Measurements from ENCODE around the gene ANTXR2.
"Not testable (repeated sequence)": the region's sequence is repeated elsewhere in the genome, so short reads cannot be mapped to it uniquely, and the experiment has no call there.

The ANTXR2 gene

GRCh38 chr4:80015407-80016189, 57.4 kb downstream of the ANTXR2 start:
- no peak for DNase-seq

- no peak for DNase-seq
Observed at GRCh38 chr4:80014531-80014930, 58.5 kb downstream of the ANTXR2 start.

GRCh38 chr4:80012291-80012690, 60.7 kb downstream of the ANTXR2 start:
- no peak for DNase-seq

DNA sequence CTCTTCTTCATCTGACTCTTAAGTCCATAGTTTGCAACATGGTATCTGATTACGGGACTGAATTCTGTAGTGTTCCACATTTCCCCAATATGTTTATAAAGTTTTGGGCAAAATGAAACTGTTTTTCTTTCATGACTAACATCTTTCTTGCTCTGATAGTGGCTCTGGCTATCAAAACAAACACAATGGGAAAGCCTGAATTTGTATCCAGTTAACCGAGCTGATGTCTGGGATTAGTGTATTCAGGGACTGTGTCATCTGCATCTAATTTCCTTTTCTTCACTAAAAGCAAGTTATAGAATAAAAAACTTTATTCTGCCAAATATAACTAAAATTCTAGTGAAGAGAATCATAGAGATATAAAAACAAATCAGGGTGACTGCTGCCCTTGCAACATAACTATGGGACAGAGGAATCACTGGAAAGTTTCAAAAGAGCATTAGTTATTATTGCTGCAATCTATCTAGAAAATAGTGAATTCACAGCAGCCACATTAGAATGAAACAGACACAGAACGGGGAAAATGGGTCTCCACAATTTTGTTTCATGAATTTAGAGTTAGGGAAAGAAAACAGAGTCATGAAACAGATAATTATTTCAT, 61.3 kb downstream of the ANTXR2 start:
- no peak for DNase-seq

- DNase-seq, result no peak
Observed at GRCh38 chr4:80010316-80010715, 62.7 kb downstream of the ANTXR2 start.

GRCh38 chr4:80009806-80010205, 63.2 kb downstream of the ANTXR2 start:
- DNase-seq, result no peak

- DNase-seq, result no peak
Observed at GRCh38 chr4:80008971-80009370, 64.1 kb downstream of the ANTXR2 start.

- no peak for DNase-seq
Observed at GRCh38 chr4:80008351-80008750, 64.7 kb downstream of the ANTXR2 start.

GRCh38 chr4:80007745-80008149, 65.3 kb downstream of the ANTXR2 start:
- no peak for DNase-seq

- no peak for DNase-seq
Observed at GRCh38 chr4:80006935-80007744, 65.9 kb downstream of the ANTXR2 start.

GRCh38 chr4:80005863-80006262, 67.2 kb downstream of the ANTXR2 start:
- DNase-seq, result no peak

GRCh38 chr4:80004319-80004718, 68.7 kb downstream of the ANTXR2 start:
- no peak for DNase-seq

DNA sequence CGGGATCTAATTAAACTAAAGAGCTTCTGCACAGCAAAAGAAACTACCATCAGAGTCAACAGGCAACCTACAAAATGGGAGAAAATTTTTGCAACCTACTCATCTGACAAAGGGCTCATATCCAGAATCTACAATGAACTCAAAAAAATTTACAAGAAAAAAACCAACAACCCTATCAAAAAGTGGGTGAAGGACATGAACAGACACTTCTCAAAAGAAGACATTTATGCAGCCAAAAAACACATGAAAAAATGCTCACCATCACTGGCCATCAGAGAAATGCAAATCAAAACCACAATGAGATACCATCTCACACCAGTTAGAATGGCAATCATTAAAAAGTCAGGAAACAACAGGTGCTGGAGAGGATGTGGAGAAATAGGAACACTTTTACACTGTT, 70.5 kb downstream of the ANTXR2 start:
- DNase-seq, result not testable (repeated sequence)

- not testable (repeated sequence) for DNase-seq
Observed at GRCh38 chr4:79999048-79999447, 74.0 kb downstream of the ANTXR2 start.

DNA sequence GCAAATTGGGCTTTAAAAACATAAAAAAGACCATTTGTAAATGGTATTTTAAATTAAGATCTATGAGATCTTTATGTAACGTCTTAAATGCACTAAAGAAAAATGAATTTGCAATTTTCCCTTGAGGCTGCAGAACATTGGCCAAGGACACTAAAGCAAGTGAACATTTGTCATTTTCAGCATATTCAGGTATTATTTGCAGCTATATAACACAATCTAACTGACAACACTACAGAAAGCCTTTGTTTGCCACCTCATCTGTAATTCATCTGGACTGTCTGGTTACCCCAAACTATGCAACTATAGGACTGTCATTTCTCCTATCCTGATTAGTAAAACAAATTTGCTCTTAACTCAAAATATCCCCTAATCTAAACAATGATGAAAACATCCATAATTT, 74.8 kb downstream of the ANTXR2 start:
- DNase-seq, result no peak

DNA sequence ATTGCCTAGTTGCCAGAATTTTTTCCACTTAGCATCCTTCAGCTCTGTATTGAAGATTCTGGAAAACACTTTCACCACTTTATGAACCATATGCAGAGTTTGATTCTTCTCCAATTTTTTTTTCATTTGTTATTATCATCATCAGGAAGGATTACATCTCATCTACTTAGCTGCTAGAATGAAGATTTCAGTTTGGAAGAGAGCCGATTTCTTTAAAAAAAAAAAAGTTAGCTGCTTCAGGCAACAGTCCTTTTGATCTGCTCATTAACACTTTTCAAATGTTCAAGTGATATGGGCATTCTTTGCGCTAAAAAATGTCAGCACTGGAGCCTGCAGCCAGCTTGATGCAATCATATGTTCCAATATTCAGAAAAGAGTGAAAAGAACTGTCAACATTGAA, 76.2 kb downstream of the ANTXR2 start:
- DNase-seq, result no peak

- no peak for DNase-seq
Observed at GRCh38 chr4:79993476-79993875, 79.6 kb downstream of the ANTXR2 start.

DNA sequence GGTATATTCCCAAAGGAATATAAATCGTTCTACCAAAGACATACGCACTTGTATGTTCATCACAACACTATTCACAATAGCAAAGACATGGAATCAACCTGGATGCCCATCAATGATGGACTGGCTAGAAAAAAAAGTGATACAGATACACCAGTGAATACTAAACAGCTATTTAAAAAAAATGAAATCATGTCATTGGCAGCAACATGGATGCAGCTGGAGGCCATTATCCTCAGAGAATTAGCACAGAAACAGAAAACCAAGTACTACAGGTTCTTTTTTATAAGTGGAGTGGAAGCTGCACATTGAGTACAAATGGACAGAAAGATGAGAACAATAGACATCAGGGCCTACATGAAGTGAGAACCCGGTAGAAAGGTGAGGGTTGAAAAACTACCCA, 81.4 kb downstream of the ANTXR2 start:
- DNase-seq, result no peak

DNA sequence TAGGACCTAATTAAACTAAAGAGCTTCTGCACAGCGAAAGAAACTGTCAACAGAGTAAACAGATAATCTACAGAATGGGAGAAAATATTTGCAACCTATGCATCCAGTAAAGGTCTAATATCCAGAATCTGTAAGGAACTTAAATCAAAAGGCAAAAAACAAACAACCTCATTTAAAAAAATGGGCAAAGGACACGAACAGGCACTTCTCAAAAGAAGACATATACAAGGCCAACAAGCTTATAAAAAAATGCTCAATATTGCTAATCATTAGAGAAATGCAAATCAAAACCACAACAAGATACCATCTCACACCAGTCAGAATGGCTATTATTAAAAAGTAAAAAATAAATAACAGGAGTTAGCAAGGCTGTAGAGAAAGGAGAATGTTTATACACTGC, 81.9 kb downstream of the ANTXR2 start:
- DNase-seq, result not testable (repeated sequence)

GRCh38 chr4:79987401-79987800, 85.6 kb downstream of the ANTXR2 start:
- DNase-seq, result no peak

DNA sequence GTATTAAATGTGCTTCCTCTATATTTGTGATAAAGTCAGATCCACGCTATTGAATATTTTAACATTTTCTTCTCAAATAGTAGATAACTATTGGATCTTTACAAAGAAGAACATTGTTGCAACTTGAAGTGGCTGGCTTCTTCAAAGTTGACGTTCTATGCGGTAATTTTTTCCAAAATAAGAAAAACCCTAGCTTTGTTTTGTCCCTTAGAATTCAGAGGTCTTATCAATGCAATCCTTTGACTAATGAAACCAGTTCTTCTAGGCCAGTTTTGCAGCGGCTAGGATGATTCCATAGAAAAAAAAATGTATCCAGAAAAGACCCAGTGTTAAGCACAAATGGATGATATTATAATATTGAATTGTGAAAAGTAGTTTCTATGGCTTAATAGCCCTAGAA, 89.6 kb downstream of the ANTXR2 start:
- DNase-seq, result no peak

- DNase-seq, result no peak
Observed at GRCh38 chr4:79982601-79983322, 90.3 kb downstream of the ANTXR2 start.

- DNase-seq, result no peak
Observed at GRCh38 chr4:79980448-79980847, 92.6 kb downstream of the ANTXR2 start.
